ENCODE measurements around the gene TREH.
"Not testable (repeated sequence)": the region's sequence is repeated elsewhere in the genome, so short reads cannot be mapped to it uniquely, and the experiment has no call there.

TREH gene

DNA sequence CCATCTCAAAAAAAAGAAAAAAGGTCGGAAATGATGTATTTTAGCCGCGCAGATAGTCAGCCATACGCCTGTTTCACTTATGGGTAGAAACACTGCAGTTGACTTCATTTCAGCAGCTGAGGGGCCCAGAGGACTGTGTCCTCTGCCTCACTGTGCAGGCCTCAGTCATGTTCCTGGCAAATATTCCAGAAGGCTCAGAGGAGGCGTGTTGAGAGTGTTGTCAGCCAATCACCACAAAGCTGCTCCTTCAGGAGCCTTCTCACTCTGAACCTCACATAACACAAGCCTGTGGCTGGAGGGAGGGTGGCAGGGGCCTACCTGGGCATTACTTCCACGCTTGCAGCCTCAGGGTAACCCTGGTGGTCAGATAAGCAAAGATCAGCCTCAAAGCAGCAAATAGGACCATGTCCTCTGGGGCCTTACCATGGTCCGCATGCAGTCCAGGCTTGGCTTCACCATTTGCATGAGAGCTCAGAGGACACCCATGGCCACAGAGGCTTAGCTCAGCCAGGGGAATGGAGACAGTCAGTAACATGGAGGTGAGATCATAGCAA lies 17.3 kb upstream of the TREH start:
- DNase-seq (ENCODE audit: low read depth in 1 of 2, low spot score in 1 of 2): no peak

DNA sequence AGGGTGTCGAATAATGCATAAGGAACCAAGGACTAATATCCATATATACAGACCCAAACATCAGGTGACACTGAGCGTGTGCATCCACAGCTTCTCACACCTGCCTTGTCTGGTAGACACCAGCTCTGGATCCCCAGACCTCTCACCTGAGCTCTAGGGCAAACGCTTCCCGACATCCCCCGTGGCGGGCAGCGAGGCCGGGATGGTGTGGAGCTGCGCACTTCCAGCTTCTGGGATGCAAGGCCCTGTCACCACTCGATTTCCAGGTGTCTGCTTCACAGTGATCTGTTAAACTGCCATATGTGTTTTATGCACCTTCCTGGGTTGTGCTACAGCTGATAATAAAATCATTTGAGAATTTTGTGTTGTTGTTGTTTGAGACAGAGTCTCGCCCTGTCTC lies 15.3 kb upstream of the TREH start:
- DNase-seq (ENCODE audit: low read depth in 1 of 2, low spot score in 1 of 2): no peak

DNA sequence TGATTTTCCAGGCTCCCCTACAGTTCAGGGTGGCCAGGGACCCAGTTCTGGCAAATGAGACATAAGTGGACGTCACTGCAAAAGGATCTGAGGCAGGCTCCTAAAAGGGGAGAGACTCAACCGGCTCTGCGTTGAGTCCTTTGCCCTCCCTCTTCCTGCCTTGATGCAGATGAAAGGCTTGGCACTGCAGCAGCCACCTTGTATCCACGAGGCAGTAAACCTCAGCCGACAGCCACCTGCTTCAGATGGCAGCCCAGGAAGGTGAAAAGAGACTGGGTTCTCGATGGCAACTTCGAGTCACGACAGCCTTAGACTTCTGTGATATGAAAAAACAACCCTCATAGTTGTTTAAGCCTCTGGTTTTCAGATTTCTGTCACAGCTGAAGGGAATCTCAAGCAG lies 14.7 kb upstream of the TREH start:
- DNase-seq (ENCODE audit: low read depth in 1 of 2, low spot score in 1 of 2): no peak

DNA sequence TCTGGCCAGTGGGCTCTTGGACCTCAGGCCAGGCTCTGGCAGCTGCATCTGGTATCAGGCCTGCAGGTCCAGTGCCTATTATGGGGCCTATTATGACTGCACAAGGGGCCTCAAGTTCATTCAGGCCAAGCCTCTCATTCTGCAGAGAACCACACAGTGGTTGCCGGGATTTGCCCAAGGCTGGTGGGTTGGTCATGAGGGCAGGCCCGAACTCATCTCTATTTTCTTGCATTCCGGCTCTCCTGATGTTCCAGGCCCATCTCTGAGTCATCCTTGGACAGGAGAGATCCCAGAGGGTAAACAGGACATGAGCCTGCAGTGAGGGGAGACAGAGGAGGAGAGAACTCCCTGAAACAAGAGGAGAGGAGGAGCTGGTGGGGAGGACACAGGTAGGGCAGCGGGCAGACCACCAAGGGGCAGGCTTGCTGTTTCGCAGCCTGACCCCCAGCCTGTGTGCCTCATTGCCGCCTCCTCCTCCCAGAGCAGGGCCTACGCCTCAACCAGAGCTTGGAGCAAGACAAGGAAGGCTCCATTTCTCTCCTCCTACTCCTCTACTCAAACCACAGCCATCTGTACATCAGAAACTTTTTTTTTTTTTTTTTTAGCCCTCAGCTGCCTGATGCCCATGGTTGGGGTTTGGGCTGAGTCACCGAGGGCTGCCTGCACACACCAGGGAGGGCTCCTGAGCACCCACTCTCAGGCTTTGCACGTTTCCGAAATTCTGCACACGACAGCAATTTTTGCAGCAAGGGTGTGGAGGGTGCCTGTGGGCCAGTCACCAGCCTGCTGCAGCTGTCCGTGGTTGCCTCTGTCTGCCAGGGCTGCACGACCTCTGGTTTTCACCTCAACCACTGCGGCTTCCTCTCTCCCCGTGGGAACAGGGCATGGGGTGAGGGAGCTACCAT lies 12.7 kb upstream of the TREH start:
- peak in 1 of 2 donors; percentile 45 for DNase-seq (ENCODE audit: low read depth in 1 of 2, low spot score in 1 of 2)

DNA sequence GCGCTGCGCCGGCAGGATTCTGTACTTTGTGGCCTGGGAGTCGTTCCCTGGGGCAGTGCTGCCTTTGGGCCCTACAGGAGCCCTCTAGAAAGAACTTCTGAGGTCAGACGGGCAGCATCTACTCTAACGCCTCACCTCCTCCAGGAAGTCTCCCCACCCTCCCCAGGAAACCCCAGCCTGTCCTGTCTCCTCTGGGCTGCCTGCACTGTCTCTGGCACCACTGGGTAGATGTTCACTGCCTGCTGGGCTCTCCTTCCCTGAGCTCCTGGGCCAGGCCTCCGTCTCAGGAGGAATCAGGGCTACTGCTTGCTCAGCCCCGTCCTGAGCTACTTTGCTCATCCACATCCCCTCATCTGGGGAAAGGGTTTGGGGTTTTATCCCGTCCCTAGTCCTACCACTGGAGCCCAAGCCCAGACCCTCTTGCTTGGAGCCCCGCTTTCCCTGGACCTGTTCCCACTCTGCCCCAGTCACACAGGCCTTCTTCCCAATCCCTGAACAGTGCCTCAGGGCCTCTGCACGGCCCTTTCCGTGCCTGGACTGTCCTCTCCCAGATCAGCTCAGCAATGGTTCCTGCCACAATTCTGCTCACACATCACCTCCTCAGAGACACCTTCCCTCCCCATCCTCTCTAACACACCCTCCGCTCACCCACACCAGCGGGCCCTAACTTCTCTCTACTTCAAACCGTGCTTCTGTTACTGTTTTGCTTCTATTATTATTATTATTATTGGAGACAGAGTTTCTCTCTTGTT lies 11.3 kb upstream of the TREH start:
- no peak for DNase-seq (ENCODE audit: low read depth in 1 of 2, low spot score in 1 of 2)

DNA sequence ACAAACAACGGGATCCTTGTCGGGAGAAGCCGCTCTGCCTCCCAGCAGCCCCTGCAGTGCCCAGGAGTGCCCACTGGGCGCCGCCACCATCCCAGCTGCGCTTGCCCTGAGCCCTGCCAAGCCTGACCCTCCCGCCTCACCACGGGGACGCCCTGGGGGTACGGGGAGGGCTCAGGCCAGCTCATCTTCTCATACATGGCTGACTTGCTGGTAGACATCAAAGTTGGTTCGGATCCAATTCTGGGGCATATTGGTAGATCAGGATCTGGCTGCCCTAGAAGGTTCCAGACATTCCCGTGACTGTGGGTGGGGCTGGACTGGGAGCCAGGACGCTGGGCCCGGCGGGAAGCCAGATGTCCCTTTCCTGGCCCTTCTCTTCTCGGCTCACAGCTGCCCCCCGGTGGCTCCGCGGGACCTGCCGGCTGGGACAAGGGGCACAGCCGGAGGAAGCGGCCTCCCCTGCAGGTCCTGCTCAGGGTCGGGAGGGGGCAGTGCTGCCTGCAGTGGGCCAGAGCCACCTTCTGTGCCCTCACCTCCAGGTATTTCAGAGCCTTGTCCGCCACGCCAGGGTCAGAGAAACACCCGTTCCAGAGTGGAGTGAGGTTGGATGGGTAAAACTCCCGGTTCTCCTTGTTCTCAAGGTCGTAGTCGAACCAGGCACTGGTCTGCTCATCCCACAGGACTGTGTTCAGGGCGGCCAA lies 10.6 kb upstream of the TREH start:
- DNase-seq (ENCODE audit: low read depth in 1 of 2, low spot score in 1 of 2): peak; percentile 58 to 69

DNA sequence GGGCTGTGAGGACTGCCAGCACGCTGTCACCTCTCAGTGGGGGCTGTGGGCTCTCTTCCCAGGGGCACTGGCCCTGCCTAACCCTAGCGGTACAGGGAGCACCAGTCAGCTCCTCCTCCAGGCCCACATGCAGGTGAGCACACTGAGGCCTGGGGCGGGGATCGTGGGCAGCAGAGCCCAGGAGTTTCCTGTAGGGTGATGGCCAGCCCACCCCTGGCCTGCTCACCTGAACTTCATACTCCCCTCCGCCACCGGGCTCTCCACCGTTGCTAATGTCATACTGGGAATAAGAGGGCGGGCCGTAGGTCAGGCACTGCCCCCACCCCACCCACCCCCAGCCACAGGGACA lies 10.0 kb upstream of the TREH start:
- DNase-seq (ENCODE audit: low read depth in 1 of 2, low spot score in 1 of 2): no peak

DNA sequence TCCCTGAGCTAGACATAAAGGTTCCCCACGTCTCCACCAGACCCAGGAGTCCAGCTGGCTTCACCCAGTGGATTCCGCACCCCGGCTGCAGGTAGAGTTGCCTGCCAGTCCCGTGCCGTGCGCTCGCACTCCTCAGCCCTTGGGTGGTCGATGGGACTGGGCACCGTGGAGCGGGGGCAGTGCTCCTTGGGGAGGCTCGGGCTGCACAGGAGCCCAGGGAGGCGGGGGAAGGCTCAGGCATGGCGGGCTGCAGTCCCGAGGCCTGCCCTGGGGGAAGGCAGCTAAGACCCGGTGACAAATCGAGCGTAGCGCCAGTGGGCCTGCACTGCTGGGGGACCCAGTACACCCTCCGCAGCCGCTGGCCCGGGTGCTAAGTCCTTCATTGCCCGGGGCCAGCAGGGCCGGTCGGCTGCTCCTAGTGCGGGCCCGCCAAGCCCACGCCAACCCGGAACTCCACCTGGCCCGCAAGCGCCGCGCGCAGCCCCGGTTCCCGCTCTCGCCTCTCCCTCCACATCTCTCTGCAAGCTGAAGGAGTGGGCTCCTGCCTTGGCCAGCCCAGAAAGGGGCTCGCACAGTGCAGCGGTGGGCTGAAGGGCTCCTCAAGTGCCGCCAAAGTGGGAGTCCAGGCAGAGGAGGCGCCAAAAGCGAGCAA lies 9.5 kb upstream of the TREH start:
- no peak for DNase-seq (ENCODE audit: low read depth in 1 of 2, low spot score in 1 of 2)

DNA sequence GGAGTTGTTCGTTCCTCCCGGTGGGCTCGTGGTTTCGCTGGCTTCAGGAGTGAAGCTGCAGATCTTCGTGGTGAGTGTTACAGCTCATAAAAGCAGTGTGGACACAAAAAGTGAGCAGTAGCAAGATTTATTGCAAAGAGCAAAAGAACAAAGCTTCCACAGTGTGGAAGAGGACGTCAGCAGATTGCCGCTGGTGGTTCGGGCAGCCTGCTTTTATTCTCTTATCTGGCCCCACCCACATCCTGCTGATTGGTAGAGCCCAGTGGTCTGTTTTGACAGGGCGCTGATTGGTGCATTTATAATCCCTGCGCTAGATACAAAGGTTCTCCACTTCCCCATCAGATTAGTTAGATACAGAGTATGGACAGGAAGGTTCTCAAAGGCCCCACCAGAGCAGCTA lies 8.9 kb upstream of the TREH start:
- DNase-seq (ENCODE audit: low read depth in 1 of 2, low spot score in 1 of 2): not testable (repeated sequence)

DNA sequence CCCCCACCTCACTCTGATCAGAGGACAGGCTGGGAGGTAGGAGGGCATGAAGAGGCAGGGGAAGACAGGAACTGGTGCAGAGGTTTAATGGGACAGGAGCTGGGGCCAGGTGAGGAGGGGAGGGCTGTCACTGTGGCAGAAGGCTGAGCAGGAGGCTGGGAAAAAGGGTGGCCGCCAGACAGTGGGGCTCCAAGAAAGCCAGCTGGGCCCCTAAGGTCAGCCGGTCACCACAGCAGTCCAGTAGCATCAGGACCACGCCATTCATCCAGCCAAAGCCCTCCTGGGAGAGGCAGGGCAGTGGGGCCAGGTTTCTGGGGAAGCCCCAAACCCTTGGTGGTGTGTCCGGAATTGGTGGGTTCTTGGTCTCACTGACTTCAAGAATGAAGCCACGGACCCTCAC lies 8.5 kb upstream of the TREH start:
- DNase-seq (ENCODE audit: low read depth in 1 of 2, low spot score in 1 of 2): no peak

DNA sequence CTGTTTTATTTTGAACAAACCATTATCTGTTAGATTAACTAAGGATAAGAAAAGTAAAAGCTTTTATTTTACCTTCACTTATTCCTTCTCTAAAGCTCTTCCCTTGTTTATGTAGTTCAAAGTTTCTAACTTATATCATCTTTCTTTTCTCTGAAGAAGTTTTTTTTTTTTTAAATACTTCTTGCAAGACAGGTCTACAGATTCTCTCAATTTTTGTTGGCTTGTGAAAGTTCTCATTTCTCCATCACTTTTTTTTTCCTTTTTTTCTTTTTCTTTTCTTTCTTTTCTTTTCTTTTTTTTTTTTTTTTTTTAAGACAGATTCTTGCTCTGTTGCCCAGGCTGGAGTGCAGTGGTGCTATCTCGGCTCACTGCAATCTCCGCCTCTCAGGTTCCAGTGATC lies 4.7 kb upstream of the TREH start:
- no peak for DNase-seq (ENCODE audit: low read depth in 1 of 2, low spot score in 1 of 2)

DNA sequence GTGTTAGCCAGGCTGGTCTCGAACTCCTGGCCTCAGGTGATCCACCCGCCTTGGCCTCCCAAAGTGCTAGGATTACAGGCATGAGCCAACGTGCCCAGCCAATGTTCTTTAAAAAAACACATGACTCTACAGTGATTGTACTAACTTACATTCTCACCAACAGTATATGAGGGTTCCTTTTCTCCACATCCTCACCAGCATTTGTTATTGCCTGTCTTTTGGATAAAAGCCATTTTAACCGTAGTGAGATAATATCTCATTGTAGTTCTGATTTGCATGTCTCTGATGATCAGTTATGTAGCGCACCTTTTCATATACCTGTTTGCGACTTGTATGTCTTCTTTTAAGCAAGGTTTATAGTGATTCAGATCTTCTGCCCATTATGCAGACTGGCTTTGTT lies 3.5 kb upstream of the TREH start:
- not testable (repeated sequence) for DNase-seq (ENCODE audit: low read depth in 1 of 2, low spot score in 1 of 2)

DNA sequence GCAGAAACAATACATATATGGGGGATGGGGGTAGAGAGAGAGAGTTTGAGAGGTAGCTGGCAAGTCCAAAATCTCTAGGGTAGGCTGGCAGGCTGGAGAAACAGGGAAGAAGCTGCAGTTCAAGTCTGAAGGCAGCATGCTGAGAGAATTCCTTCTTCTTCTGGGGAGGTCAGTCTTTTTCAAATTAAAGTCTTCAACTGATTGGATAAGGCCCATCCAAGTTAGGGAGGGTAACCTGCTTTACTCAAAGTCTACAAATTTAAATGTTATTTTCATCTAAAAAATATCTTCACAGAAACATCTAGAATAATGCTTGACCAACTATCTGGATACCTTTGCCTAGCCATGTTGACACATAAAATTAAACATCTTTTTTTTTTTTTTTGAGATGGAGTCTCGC lies 2.9 kb upstream of the TREH start:
- DNase-seq (ENCODE audit: low read depth in 1 of 2, low spot score in 1 of 2): no peak

DNA sequence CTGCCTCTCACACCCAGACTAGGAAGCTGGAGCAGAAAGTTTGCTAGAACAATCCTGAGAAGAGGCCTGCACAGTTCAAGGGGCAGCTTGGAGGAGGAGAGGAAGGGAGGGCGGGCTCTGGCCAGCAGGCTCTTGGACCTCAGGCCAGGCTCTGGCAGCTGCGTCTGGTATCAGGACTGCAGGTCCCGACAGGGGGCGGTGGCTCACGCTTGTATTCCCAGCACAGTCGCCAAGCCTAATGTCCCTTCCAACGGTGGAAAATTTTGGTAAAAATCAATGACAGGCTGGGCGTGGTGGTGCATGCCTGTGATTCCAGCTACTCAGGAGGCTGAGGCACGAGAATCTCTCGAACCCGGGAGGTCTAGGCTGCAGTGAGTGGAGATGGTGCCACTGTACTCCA lies 542 bp downstream of the TREH start:
- DNase-seq (ENCODE audit: low read depth in 1 of 2, low spot score in 1 of 2): not testable (repeated sequence)

DNA sequence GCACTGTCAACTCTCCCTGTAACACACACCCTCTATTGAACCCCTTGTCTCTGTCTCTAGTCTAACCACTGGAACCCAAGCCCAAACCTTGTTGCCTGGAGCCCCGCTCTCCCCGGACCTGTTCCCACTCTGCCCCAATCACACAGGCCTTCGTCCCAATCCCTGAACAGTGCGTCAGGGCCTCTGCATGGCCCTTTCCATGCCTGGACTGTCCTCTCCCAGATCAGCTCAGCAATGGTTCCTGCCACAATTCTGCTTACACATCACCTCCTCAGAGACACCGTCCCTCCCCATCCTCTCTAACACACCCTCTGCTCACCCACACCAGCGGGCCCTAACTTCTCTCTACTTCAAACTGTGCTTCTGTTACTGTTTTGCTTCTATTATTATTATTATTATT lies 1.5 kb downstream of the TREH start:
- no peak for DNase-seq (ENCODE audit: low read depth in 1 of 2, low spot score in 1 of 2)

DNA sequence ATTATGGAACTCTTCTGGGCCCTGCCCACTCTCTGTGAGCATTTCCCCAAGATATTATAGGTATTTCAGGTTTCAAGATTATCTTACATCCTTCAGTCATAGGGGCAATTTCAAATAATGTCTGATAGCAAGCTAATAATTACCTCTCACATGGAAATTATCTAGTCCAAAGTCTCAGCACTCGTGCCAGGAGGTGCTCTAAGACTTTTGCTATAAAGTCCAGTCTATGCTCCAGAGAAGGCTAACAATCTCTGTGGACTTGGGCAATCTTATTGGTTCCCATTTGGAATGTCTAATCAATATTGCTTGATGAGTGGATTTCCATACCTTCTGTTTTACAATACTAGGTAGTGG lies 5.4 kb downstream of the TREH start:
- DNase-seq (ENCODE audit: low read depth in 1 of 2, low spot score in 1 of 2): no peak

DNA sequence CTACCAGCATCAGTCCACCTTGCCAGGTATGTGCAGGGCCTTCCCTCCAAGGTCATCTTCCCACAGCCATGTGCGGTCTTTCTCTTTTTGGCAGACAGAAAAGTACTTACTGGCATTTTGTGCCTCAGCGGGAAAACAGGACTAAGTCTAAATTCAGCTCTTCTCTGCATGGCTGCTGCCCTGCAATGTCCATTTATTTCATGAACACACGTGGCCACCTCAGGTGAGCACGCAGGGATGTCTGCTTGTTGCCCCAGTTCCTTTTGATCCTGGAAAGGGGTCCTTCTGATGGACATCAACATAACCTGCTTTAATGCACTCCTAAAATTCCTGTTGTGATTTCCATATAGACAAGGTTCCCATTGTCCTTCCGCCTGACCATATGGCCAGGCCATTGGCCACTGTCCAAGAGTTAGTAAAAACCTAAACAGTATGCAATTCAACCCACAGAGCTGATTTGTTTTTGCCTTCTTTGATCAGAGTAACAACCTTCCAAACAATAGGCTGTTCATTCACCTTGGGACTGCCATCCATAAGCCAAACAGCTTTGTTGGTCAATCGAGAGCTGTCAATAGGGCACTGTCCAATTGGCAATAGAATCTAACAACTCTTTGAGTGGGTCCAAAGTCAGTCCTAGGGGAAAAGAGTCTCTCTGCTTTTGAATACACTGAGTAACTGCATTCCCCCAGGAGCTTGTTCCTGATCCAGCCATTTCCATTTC lies 5.9 kb downstream of the TREH start:
- DNase-seq (ENCODE audit: low read depth in 1 of 2, low spot score in 1 of 2): no peak

DNA sequence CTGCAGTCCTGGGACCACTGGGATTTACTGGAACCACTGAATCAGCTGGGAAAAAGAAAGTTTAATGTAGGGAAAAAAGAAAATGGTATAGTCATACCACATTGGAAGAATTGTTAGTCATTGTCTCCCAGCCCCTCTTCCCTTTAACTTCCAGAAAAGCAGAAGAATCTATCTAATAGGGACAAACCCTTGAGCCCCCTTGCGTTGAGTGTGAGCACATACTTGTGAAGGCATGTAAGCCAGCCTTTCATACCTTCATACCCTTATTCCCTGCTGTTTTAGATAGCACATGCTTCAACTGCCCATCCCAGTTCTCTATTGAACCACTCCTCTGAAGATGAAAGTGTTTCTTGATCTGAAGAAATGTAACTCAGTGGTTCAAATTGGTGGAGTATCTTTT lies 6.6 kb downstream of the TREH start:
- no peak for DNase-seq (ENCODE audit: low read depth in 1 of 2, low spot score in 1 of 2)

DNA sequence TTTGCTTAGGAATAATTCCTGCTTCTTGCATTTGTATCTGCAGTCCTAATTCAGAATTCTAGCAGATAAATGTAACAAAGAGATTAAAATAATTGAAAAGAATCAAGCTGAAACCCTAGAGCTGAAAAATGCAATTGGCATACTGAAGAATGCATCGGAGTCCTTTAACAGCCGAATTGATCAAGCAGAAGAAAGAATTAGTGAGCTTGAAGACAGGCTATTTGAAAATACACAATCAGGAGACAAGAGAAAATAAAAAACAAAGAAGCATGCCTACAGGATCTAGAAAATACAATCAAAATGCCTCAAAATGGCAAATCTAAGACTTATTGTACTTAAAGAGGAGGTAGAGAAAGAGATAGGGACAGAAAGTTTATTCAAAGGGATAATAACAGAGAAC lies 8.2 kb downstream of the TREH start:
- no peak for DNase-seq (ENCODE audit: low read depth in 1 of 2, low spot score in 1 of 2)

DNA sequence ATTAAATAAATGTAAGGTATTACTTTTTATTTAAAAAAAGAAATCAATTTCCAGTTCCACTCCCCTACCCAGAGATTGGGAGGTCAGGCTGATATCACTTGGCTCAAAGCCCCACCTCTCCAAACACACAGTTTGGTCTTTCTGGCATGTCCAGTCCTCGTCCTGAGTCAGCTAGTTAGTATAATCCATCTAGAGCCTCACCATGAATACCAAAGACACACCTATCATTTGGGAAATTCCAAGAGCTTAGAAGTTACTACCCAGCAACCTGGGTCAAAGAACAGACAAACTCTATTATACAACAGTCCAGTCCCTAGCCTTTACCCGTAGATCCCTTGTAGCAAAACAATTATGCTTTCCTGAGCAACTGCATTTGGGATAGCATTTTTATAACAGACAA lies 9.4 kb downstream of the TREH start:
- DNase-seq (ENCODE audit: low read depth in 1 of 2, low spot score in 1 of 2): no peak

DNA sequence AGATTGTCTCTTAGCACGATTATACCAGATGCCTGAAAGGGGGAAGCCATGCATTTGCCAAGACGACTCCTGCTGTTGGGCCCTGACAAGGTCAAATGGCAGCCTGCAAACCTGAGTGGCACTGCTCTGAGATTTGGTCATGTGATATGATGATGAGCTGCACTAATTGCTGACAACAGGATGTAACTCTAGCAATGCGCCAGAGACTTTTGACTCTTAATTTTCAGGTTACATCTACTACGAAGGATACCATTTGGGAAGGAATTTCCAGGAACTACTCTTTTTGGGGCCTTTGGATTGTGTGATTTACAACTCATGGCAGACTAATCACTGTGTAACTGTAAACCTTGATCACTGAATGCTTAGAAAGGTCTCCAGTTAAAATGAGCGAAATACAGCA lies 13.1 kb downstream of the TREH start:
- DNase-seq (ENCODE audit: low read depth in 1 of 2, low spot score in 1 of 2): no peak

All from activated CD4-positive, alpha-beta T cell treated with anti-CD3 and anti-CD28 coated beads, Interleukin-2, amount 50 U/mL, for 24 hours (primary cell).